Naive thymus-derived CD8-positive, alpha-beta T cell (primary cell): ENCODE measurements around the gene GFOD2. TPM values are rescaled to one million over a fixed set of nuclear protein-coding genes. Genes with fewer than 3 reads are reported as not detected.
A peak's percentile ranks its signal among the peaks of the same experiment; 100 is the strongest.
"Not testable (repeated sequence)": the region's sequence is repeated elsewhere in the genome, so short reads cannot be mapped to it uniquely, and the experiment has no call there.

Source experiments
- ATAC-seq, 2 donors: fragments of 150-1000 bp; cut with Tn5 transposase in 1 of 2; sonication (Bioruptor Pico), chemical (Tn5 transposase) in 1 of 2; 1 replicate in 1 of 2; 2 replicates in 1 of 2; pipeline ENCODE4 v1.10.0; 2021; ENCODE audit warnings: mild to moderate bottlenecking in 2 of 2, moderate library complexity in 2 of 2
- POLR2A ChIA-PET: fragments of 350-600 bp; sonication (Branson Sonifier 250); formaldehyde crosslinking; loops from one replicate; lab custom pipeline; 2021; ENCODE audit warnings: antibody characterized with exemption; lab: Charles Lee
- DNase-seq, 10 donors: peaks; one replicate each; pipeline versions ENCODE4 v3.0.0 to v3.0.0-alpha.2; 2020 to 2022
- H3K27ac Mint-ChIP-seq, 10 donors: one replicate each; pipeline ENCODE4 v1.8.0; 2020 to 2022; ENCODE audit warnings: mild to moderate bottlenecking in 10 of 10, mixed read lengths in 10 of 10, moderate library complexity in 4 of 10, inconsistent platforms in 1 of 10
- H3K27me3 Mint-ChIP-seq, 5 donors: one replicate each; pipeline ENCODE4 v1.8.0; 2021 to 2022; ENCODE audit warnings: mixed read lengths in 5 of 5
- H3K36me3 Mint-ChIP-seq, 3 donors: one replicate each; pipeline ENCODE4 v1.8.0; 2020 to 2022; ENCODE audit warnings: mixed read lengths in 3 of 3, mild to moderate bottlenecking in 2 of 3, inconsistent platforms in 1 of 3
- H3K4me1 Mint-ChIP-seq, 4 donors: one replicate each; pipeline ENCODE4 v1.8.0; 2021 to 2022; ENCODE audit warnings: mixed read lengths in 4 of 4
- H3K4me3 Mint-ChIP-seq, 10 donors: one replicate each; pipeline ENCODE4 v1.8.0; 2020 to 2022; ENCODE audit warnings: mild to moderate bottlenecking in 10 of 10, mixed read lengths in 10 of 10, moderate library complexity in 6 of 10, inconsistent platforms in 1 of 10
- H3K9me3 Mint-ChIP-seq, 9 donors: one replicate each; pipeline ENCODE4 v1.8.0; 2020 to 2022; ENCODE audit warnings: mixed read lengths in 9 of 9, mild to moderate bottlenecking in 3 of 9, inconsistent platforms in 1 of 9, moderate library complexity in 1 of 9
- polyA plus RNA-seq, 3 donors: library from polyadenylated mRNA; unstranded; fragments of 300-500 nt; fragmentation: Illumina TruSeq; gene quantifications; one replicate each; pipeline ENCODE4 v1.2.3, GENCODE V29; 2021
- total RNA-seq, 8 experiments: library from RNA in 2 of 8; stranded (reverse) in 2 of 8; gene quantifications; one replicate each; pipeline ENCODE4 v1.2.3 and lab custom pipeline; 2021 to 2026

Gene GFOD2
- total and polyA plus RNA-seq, 5 experiments from 2014 or later = 6.0 to 13.0 (median 10.9) TPM

DNA sequence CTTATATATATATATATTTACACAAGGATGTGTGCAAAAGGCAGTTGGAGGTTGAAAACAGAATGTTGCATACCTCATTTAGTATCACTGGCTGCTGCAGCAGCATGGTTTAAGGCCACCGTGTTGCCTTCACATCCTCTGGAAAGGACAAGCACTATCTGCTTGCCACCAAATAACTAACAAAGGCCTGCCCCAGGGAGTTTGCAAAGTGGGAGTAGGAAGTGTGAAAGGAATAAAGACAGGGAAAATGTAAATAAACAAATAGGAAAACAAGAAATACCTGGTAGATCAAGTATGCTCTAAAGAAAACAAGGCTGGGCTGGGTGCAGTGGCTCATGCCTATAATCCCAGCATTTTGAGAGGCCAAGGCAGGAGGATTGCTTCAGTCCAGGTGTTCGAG lies 33.5 kb upstream of the GFOD2 start:
- ATAC-seq = no peak
- Mint-ChIP-seq H3K27ac (peak overlapping the region in 1 of 10 donors; percentile 25), H3K27me3 (no peaks in the 10 kb centered on the region), H3K4me3 (no peak overlapping the region), H3K36me3 (peaks cover 0 to 22% (median 2%) of the 10 kb centered on the region in 3 donors), H3K4me1 (peaks cover 2 to 12% (median 8%) of the 10 kb centered on the region in 4 donors), H3K9me3 (no peaks in the 10 kb centered on the region)
- POLR2A ChIA-PET = no interaction called here
- no peak for DNase-seq

DNA sequence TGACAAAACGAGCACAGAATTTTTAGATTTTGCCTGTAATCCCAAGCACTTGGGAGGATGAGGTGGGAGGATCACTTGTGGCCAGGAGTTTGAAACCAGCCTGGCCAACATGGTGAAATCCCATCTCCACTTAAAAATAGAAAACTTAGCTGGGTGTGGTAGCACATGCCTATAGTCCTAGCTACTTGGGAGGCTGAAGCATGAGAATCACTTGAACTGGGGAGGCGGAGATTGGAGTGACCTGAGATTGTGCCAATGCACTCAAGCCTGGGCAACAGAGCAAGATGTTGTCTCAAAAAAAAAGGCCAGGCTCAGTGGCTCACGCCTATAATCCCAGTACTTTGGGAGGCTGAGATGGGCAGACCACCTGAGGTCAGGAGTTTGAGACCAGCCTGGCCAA lies 32.2 kb upstream of the GFOD2 start:
- POLR2A ChIA-PET = interaction anchor here (0.7 kb wide), 1 partner anchor 11 kb away, joined by 4 read pairs; no protein-coding TSS in a partner anchor
- not testable (repeated sequence) for DNase-seq, ATAC-seq, H3K4me3 Mint-ChIP-seq, H3K27me3 Mint-ChIP-seq, H3K9me3 Mint-ChIP-seq, H3K27ac Mint-ChIP-seq
- Mint-ChIP-seq H3K36me3 (peaks cover 0 to 23% (median 2%) of the 10 kb centered on the region in 3 donors), H3K4me1 (peaks cover 2 to 12% (median 8%) of the 10 kb centered on the region in 4 donors)

DNA sequence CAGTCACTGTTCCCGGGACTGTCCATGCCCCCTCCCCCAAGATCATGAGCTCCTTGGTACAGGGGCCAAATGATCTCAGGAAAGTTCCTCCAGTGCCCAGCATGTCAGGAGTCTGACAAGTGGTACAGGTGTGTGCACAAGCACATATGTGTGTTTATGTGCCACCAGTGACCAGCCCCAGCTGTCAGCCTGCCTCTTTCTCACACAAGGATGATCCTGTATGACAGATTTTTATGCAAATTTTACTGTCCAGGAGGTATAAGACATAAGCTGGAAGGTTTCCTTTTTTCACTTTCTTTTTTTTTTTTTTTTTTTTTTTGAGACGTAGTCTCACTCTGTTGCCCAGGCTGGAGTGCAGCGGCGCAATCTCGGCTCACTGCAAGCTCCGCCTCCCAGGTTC lies 31.4 kb upstream of the GFOD2 start:
- POLR2A ChIA-PET = interaction anchor here (0.7 kb wide), 1 partner anchor 10 kb away, joined by 4 read pairs; no protein-coding TSS in a partner anchor
- Mint-ChIP-seq H3K4me3 (no peak overlapping the region), H3K36me3 (peaks cover 0 to 26% (median 2%) of the 10 kb centered on the region in 3 donors), H3K9me3 (no peaks in the 10 kb centered on the region), H3K27ac (peak overlapping the region in 2 of 10 donors; percentile 32 to 40), H3K4me1 (peaks cover 2 to 12% (median 7%) of the 10 kb centered on the region in 4 donors), H3K27me3 (no peaks in the 10 kb centered on the region)
- DNase-seq (no peak), ATAC-seq (no peak)

DNA sequence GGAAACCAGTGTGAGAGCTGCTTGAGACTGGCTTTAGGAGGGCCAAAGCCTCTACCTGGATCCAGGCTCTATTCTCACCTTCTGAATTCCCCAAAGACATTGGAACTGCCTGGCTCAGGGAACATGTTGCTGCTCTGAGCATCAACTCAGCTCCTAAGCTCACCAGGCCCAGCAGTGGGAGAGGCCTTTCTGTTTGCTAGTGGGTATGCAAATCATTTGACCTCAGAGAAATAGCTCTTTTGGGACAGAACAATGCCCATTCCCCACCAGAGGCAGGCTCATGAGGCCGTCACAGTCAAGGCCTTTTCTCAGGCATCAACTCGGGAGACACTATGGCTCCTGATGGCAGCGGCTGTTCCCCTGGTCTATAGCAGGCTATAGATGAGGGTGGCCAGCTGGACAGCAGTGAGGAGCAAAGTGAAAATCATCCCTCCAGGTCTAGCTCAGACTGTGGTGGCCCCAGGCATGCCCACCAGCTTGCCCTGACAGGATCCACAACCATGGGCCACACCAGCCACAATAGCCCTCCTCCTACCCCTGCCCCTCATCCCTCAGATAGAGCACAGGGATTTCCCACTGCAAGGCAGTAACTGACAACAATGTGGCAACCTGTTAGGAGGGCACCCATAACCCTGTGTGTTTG lies 30.4 kb upstream of the GFOD2 start:
- Mint-ChIP-seq H3K36me3 (peaks cover 0 to 24% (median 2%) of the 10 kb centered on the region in 3 donors), H3K4me1 (peaks cover 2 to 10% (median 7%) of the 10 kb centered on the region in 4 donors), H3K27ac (peak overlapping the region in 1 of 10 donors; percentile 44), H3K4me3 (no peak overlapping the region), H3K27me3 (no peaks in the 10 kb centered on the region), H3K9me3 (no peaks in the 10 kb centered on the region)
- DNase-seq = no peak
- no peak for ATAC-seq
- POLR2A ChIA-PET = no interaction called here

DNA sequence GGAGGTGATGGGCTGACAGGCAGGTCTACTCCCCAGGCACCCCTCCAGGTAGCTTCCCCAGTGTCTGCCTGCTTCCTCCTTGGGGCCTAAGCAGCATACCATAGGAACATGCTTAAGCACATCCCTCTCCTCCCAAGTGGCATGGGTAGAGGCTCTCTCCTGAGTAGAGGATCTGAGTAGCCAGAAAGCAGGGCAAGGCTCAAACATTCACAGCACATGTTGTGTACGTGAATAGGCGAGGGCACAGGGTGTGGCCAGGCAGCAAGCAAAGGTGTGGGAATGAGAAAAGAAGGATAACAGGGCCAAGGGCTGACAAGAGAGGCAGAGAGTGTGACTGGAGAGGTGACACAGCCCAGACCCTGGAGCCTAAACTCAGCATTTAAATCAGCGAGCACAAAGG lies 29.7 kb upstream of the GFOD2 start:
- POLR2A ChIA-PET = no interaction called here
- Mint-ChIP-seq H3K4me3 (no peak overlapping the region), H3K27me3 (no peaks in the 10 kb centered on the region), H3K9me3 (no peaks in the 10 kb centered on the region), H3K4me1 (peaks cover 2 to 10% (median 7%) of the 10 kb centered on the region in 4 donors), H3K27ac (peak overlapping the region in 6 of 10 donors; percentile 37 to 91 (median 56)), H3K36me3 (peaks cover 0 to 28% (median 0%) of the 10 kb centered on the region in 3 donors)
- DNase-seq = no peak
- ATAC-seq = no peak

DNA sequence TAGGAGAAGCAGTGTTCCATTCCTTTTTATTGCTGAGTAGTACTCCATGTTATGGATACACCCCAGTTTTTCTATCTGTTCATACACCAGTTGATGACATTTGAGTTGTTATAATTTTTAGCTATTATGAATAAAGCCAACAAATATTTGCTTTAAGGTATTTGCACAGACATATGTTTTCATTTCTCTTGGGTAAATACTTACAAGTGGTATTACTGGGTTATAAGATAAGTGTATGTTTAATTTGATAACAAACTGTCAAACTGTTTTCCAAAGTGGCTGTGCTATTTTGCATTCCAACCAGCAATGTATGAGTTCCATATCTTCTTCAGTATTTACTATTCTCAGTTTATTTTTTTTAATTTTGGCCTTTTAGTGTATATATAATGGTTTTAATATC lies 27.7 kb upstream of the GFOD2 start:
- H3K27me3 Mint-ChIP-seq = no peaks in the 10 kb centered on the region
- peaks cover 2 to 14% (median 7%) of the 10 kb centered on the region in 4 donors for H3K4me1 Mint-ChIP-seq
- no peak overlapping the region for H3K27ac Mint-ChIP-seq
- ATAC-seq (no peak), DNase-seq (no peak)
- H3K9me3 Mint-ChIP-seq = no peaks in the 10 kb centered on the region
- POLR2A ChIA-PET = interaction anchor here (0.5 to 0.7 kb wide), 2 partner anchors 47 to 67 kb away, joined by 3 to 4 read pairs; no protein-coding TSS in a partner anchor
- peaks cover 0 to 34% (median 6%) of the 10 kb centered on the region in 3 donors for H3K36me3 Mint-ChIP-seq
- H3K4me3 Mint-ChIP-seq = no peak overlapping the region

DNA sequence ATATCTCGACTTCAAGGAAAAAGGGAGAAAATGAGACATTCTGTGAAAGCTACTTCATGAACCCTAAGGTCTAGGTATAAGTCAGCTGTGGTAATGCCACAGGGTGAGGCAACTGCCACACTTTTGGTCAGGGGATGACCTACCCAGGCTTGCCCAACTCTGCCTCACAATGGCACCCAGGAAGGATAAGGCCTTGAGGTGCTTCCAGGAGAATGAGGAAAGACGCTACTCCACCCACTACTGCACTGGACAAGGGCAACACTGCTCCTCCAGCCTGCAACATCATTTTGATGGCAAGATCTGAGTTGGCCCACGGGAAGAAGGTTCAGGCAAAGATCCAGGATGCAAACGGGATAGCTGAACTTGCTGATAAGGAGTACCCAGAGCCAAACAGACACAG lies 22.0 kb upstream of the GFOD2 start:
- no peaks in the 10 kb centered on the region for H3K9me3 Mint-ChIP-seq
- no peaks in the 10 kb centered on the region for H3K27me3 Mint-ChIP-seq
- POLR2A ChIA-PET = no interaction called here
- peak overlapping the region in 1 of 10 donors; percentile 28 for H3K27ac Mint-ChIP-seq
- peaks cover 0 to 53% (median 10%) of the 10 kb centered on the region in 3 donors for H3K36me3 Mint-ChIP-seq
- H3K4me3 Mint-ChIP-seq = no peak overlapping the region
- ATAC-seq (no peak), DNase-seq (no peak)
- H3K4me1 Mint-ChIP-seq = peaks cover 0 to 14% (median 0%) of the 10 kb centered on the region in 4 donors

DNA sequence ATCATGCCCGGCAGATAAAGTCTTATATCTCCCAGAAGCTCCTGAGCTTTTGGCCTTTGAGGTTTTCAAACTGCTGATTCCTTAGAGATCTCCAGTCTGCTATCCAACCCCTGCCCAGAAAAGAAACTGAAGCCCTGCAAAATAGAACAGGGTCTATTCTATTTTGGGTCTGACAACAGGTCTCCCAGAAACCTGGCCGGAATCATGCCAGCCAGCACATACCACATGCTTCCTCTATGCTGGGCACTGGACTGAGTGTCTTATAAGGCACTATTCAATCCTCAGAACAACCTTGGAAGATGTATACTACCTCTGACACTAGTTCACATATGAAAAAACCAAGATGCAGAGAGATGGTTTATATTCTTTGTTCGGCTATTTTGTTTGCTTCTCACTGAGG lies 21.3 kb upstream of the GFOD2 start:
- Mint-ChIP-seq H3K4me3 (no peak overlapping the region), H3K9me3 (no peaks in the 10 kb centered on the region), H3K27me3 (no peaks in the 10 kb centered on the region), H3K27ac (peak overlapping the region in 1 of 10 donors; percentile 15), H3K4me1 (peaks cover 0 to 14% (median 0%) of the 10 kb centered on the region in 4 donors), H3K36me3 (peaks cover 0 to 57% (median 10%) of the 10 kb centered on the region in 3 donors)
- no peak for ATAC-seq
- no peak for DNase-seq
- POLR2A ChIA-PET = interaction anchor here (0.9 kb wide), 1 partner anchor 10 kb away, joined by 4 read pairs; no protein-coding TSS in a partner anchor

DNA sequence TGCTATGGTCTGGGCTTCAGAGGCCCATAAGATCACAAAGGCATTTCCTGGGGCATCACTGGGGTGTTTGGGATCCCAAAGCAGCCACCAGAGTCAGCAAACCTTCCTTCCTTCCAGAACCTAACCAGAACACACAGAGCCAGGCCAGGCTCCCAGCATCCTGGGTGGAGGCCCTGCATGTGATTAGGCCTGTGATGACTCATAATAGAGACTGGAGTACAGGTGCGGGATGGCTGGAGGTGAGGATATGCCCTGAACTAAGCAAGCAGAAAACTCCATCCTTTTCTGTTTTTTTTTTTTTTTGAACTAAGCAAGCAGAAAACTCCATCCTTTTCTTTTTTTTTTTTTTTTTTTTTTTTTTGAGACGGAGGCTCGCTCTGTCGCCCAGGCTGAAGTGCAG lies 17.7 kb upstream of the GFOD2 start:
- H3K27ac Mint-ChIP-seq = peak overlapping the region in 1 of 10 donors; percentile 48
- ATAC-seq (no peak), DNase-seq (no peak)
- no peak overlapping the region for H3K4me3 Mint-ChIP-seq
- POLR2A ChIA-PET = no interaction called here
- peaks cover 0 to 46% (median 4%) of the 10 kb centered on the region in 3 donors for H3K36me3 Mint-ChIP-seq
- H3K9me3 Mint-ChIP-seq = no peaks in the 10 kb centered on the region
- H3K4me1 Mint-ChIP-seq = peaks cover 0 to 6% (median 0%) of the 10 kb centered on the region in 4 donors
- no peaks in the 10 kb centered on the region for H3K27me3 Mint-ChIP-seq

DNA sequence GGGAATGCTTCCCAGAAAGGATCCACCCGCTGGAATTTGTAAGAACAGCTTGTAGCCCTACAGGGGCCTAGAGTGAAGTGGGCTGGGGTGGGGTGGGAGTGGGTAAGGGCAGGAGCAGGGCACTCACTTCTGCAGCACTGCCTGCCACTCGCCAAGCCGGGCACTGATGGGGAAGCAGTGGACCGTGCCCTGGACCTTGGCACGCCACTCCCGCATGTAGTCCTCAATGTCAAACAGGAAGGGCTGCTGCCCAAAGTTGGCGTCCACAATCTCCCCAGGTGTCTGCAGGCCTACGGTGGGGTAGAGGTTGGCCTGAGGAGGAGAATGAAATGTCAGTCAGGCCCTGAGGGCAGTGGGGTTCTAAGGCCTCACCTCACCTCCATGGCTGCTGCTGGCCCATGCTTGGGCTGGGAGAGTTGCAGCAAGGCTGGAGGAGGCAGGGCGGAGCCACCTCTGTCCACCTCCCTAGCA lies 15.7 kb upstream of the GFOD2 start:
- DNase-seq (no peak), ATAC-seq (no peak)
- Mint-ChIP-seq H3K36me3 (peaks cover 0 to 47% (median 8%) of the 10 kb centered on the region in 3 donors), H3K27ac (no peak overlapping the region), H3K9me3 (no peaks in the 10 kb centered on the region), H3K27me3 (no peaks in the 10 kb centered on the region), H3K4me3 (no peak overlapping the region), H3K4me1 (peaks cover 0 to 5% (median 0%) of the 10 kb centered on the region in 4 donors)
- POLR2A ChIA-PET = no interaction called here

DNA sequence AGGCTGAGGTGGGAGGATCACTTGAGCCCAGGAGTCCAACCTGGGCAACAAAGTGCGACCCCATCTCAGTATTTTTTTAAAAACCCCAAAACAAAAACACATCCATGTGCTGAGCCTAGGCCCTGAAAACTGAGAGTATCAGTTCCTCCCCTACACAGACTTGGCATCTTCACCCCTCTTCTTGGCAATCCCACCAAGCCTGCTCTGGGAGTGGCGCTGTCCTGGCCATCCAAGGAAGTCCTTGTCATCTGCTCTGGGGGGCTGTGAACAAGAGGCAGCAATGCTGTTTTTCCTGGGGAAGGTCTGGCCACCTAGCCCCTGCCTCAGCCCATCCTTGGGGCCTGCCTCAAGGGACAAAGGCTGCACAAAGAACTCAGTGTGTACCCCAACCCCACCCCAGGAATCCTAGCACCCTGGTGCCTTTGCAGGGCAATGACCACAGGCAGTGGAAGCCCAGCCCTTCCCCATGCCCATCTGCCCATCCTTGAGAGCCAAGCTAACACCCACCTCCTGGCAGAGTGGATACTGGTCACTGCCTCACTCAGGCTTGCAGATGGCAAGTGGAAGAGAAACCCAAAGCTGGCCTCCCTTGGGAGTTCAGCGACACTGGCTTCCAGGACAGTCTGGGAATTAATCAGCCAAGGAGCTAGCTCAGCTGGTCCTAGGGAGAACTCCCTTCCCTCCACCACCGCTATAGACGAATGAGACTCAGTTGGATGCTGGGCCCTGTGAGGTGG lies 14.8 kb upstream of the GFOD2 start:
- DNase-seq = no peak
- no peak for ATAC-seq
- Mint-ChIP-seq H3K4me1 (peaks cover 0 to 5% (median 0%) of the 10 kb centered on the region in 4 donors), H3K9me3 (no peaks in the 10 kb centered on the region), H3K27ac (peak overlapping the region in 1 of 10 donors; percentile 35), H3K4me3 (no peak overlapping the region), H3K36me3 (peaks cover 0 to 48% (median 8%) of the 10 kb centered on the region in 3 donors), H3K27me3 (no peaks in the 10 kb centered on the region)
- POLR2A ChIA-PET = no interaction called here

DNA sequence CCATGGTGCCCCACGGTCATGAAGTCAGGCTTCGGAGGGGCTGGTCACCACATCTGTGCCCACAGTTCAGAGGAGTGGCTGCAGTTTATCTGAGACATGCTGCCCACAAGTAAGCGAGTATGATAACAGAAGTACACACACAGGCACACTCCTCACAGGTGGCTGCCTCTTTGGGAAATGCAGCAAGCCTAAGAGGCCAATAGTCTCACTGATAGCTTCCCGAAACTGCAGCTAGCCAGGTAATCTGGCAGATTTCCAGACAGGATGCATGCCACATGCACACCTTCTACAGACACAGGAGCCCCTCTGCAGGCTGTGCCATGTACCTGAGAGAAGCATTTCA lies 12.6 kb upstream of the GFOD2 start:
- peaks cover 0 to 5% (median 0%) of the 10 kb centered on the region in 4 donors for H3K4me1 Mint-ChIP-seq
- POLR2A ChIA-PET = no interaction called here
- no peak for ATAC-seq
- H3K4me3 Mint-ChIP-seq = no peak overlapping the region
- H3K36me3 Mint-ChIP-seq = peaks cover 0 to 55% (median 9%) of the 10 kb centered on the region in 3 donors
- no peak for DNase-seq
- H3K27me3 Mint-ChIP-seq = no peaks in the 10 kb centered on the region
- H3K27ac Mint-ChIP-seq = no peak overlapping the region
- H3K9me3 Mint-ChIP-seq = no peaks in the 10 kb centered on the region
